ENCODE data around the gene PMIS2.

PMIS2 gene

GRCh38 chr19:35585848-35586247 lies at the start of gene PMIS2:
Gene PMIS2 (plus strand): TSS chr19:35586173. CDS start chr19:35586260, 87 bp downstream.
- DNase-seq = no peak

- no peak for DNase-seq
Observed at GRCh38 chr19:35539314-35539713, 46.7 kb upstream of the PMIS2 start.

- no peak for DNase-seq
Observed at GRCh38 chr19:35539850-35540249, 46.1 kb upstream of the PMIS2 start.

- DNase-seq = no peak
Observed at GRCh38 chr19:35540356-35540927, 45.5 kb upstream of the PMIS2 start.

GRCh38 chr19:35542209-35542608 lies 43.8 kb upstream of the PMIS2 start:
- DNase-seq = no peak

GRCh38 chr19:35543280-35544109 lies 42.5 kb upstream of the PMIS2 start:
- DNase-seq = no peak

GRCh38 chr19:35544110-35544802 lies 41.7 kb upstream of the PMIS2 start:
- DNase-seq = no peak

GRCh38 chr19:35545001-35545854 lies 40.7 kb upstream of the PMIS2 start, which contains the start of gene TMEM147:
Gene TMEM147 (plus strand): TSS chr19:35545626. CDS start chr19:35545740, 114 bp downstream.
- DNase-seq = peak; percentile 80

GRCh38 chr19:35545855-35546381 lies 40.1 kb upstream of the PMIS2 start:
- DNase-seq = no peak

GRCh38 chr19:35546532-35546931 lies 39.4 kb upstream of the PMIS2 start:
- no peak for DNase-seq

GRCh38 chr19:35549174-35549788 lies 36.7 kb upstream of the PMIS2 start:
- DNase-seq = peak; percentile 49

- DNase-seq = no peak
Observed at GRCh38 chr19:35549879-35550523, 36.0 kb upstream of the PMIS2 start.

- no peak for DNase-seq
Observed at GRCh38 chr19:35551091-35551810, 34.7 kb upstream of the PMIS2 start.

GRCh38 chr19:35552534-35553384 lies 33.2 kb upstream of the PMIS2 start:
- no peak for DNase-seq

GRCh38 chr19:35553385-35554000 lies 32.5 kb upstream of the PMIS2 start:
- no peak for DNase-seq

- DNase-seq = no peak
Observed at GRCh38 chr19:35554076-35554475, 31.9 kb upstream of the PMIS2 start.

- no peak for DNase-seq
Observed at GRCh38 chr19:35555301-35556005, 30.5 kb upstream of the PMIS2 start.

- no peak for DNase-seq
Observed at GRCh38 chr19:35556025-35556590, 29.9 kb upstream of the PMIS2 start.

Measured in amniotic stem cell (primary cell).